H9 (cell line): Measurements from ENCODE around the gene ADAMTS13. TPM values are rescaled to one million over a fixed set of nuclear protein-coding genes. Genes with fewer than 3 reads are reported as not detected.

Experiments
- DNase-seq: peaks from one replicate; pipeline ENCODE4 v3.0.0-alpha.2; 2017
- H2AFZ ChIP-seq: one replicate; pipeline ENCODE4 v1.6.1; 2013; ENCODE audit warnings: mild to moderate bottlenecking, low read length, control low read depth, moderate library complexity
- H2AK5ac ChIP-seq: 2 replicates; pipeline ENCODE4 v1.6.1; 2013; ENCODE audit warnings: low read length, control low read depth, mixed read lengths; ENCODE audit not compliant: insufficient read length
- H2BK120ac ChIP-seq: one replicate; pipeline ENCODE4 v1.6.1; 2013; ENCODE audit warnings: low read depth, mild to moderate bottlenecking, low read length, control low read depth, inconsistent platforms; ENCODE audit not compliant: poor library complexity, severe bottlenecking
- H2BK12ac ChIP-seq: 2 replicates; pipeline ENCODE4 v1.6.1; 2013; ENCODE audit warnings: low read length, control low read depth, mixed read lengths, low read depth; ENCODE audit not compliant: insufficient read length
- H2BK15ac ChIP-seq: 2 replicates; pipeline ENCODE4 v1.6.1; 2013; ENCODE audit warnings: low read depth, low read length, control low read depth
- H2BK20ac ChIP-seq: one replicate; pipeline ENCODE4 v1.6.1; 2013; ENCODE audit warnings: low read depth, mild to moderate bottlenecking, low read length, control low read depth, inconsistent platforms; ENCODE audit not compliant: poor library complexity, severe bottlenecking
- H2BK5ac ChIP-seq: 2 replicates; pipeline ENCODE4 v1.6.1; 2013; ENCODE audit warnings: low read length, control low read depth, mixed read lengths; ENCODE audit not compliant: insufficient read length
- H3K14ac ChIP-seq: 2 replicates; pipeline ENCODE4 v1.6.1; 2013; ENCODE audit warnings: low read length, control low read depth; ENCODE audit not compliant: insufficient read depth
- H3K18ac ChIP-seq: 2 replicates; pipeline ENCODE4 v1.6.1; 2013; ENCODE audit warnings: low read depth, mild to moderate bottlenecking, mixed read lengths, low read length, control low read depth; ENCODE audit not compliant: insufficient read length
- H3K23ac ChIP-seq: 2 replicates; pipeline ENCODE4 v1.6.1; 2013; ENCODE audit warnings: low read length, control low read depth, mixed read lengths, low read depth; ENCODE audit not compliant: insufficient read length
- H3K23me2 ChIP-seq: 2 replicates; pipeline ENCODE4 v1.6.1; 2013; ENCODE audit warnings: low read depth, mild to moderate bottlenecking, mixed read lengths, low read length, control low read depth; ENCODE audit not compliant: insufficient read length, poor library complexity, severe bottlenecking
- H3K27ac ChIP-seq: 2 replicates; pipeline ENCODE4 v1.5.1; 2013; ENCODE audit warnings: low read length, control low read depth, mixed read lengths, low read depth; ENCODE audit not compliant: insufficient read length
- H3K27me3 ChIP-seq: 2 replicates; pipeline ENCODE4 v1.6.1; 2013; ENCODE audit warnings: low read length, control low read depth, inconsistent platforms; ENCODE audit not compliant: insufficient read depth
- H3K4ac ChIP-seq: 2 replicates; pipeline ENCODE4 v1.6.1; 2013; ENCODE audit warnings: low read depth, mild to moderate bottlenecking, control low read depth, inconsistent platforms, low read length, moderate library complexity
- H3K4me1 ChIP-seq: 2 replicates; pipeline ENCODE4 v1.6.1; 2013; ENCODE audit warnings: low read length, control low read depth, inconsistent platforms; ENCODE audit not compliant: insufficient read depth
- H3K4me2 ChIP-seq: 2 replicates; pipeline ENCODE4 v1.6.1; 2013; ENCODE audit warnings: low read length, control low read depth, mixed read lengths; ENCODE audit not compliant: insufficient read length, insufficient read depth
- H3K56ac ChIP-seq: 2 replicates; pipeline ENCODE4 v1.6.1; 2013; ENCODE audit warnings: low read depth, mild to moderate bottlenecking, mixed read lengths, low read length, control low read depth; ENCODE audit not compliant: insufficient read length
- H3K79me1 ChIP-seq: 2 replicates; pipeline ENCODE4 v1.6.1; 2013; ENCODE audit warnings: low read depth, mild to moderate bottlenecking, moderate library complexity, low read length, control low read depth, inconsistent platforms; ENCODE audit not compliant: insufficient read depth, poor library complexity, severe bottlenecking
- H3K79me2 ChIP-seq: 2 replicates; pipeline ENCODE4 v1.6.1; 2013; ENCODE audit warnings: low read length, control low read depth, inconsistent platforms; ENCODE audit not compliant: insufficient read depth
- H3K9ac ChIP-seq: 2 replicates; pipeline ENCODE4 v1.6.1; 2013; ENCODE audit warnings: low read length, control low read depth, mixed read lengths; ENCODE audit not compliant: insufficient read length; ENCODE audit errors: extremely low read depth
- H3K9me3 ChIP-seq: one replicate; pipeline ENCODE4 v1.6.1; 2013; ENCODE audit warnings: low read depth, low read length, inconsistent platforms; ENCODE audit not compliant: control insufficient read depth
- H3T11ph ChIP-seq: one replicate; pipeline ENCODE4 v1.6.1; 2013; ENCODE audit warnings: mild to moderate bottlenecking, low read length, control low read depth, inconsistent platforms
- H4K20me1 ChIP-seq: one replicate; pipeline ENCODE4 v1.6.1; 2013; ENCODE audit not compliant: control insufficient read depth, insufficient read length, insufficient read depth
- H4K5ac ChIP-seq: 2 replicates; pipeline ENCODE4 v1.6.1; 2013; ENCODE audit warnings: low read depth, mild to moderate bottlenecking, mixed read lengths, low read length, control low read depth; ENCODE audit not compliant: insufficient read length
- H4K8ac ChIP-seq: replicated peaks from 2 replicates; pipeline ENCODE4 v1.6.1; 2013; ENCODE audit warnings: low read length, control low read depth, mixed read lengths, low read depth; ENCODE audit not compliant: insufficient read length
- H4K91ac ChIP-seq: 2 replicates; pipeline ENCODE4 v1.6.1; 2013; ENCODE audit warnings: low read depth, mild to moderate bottlenecking, moderate library complexity, mixed read lengths, low read length, control low read depth; ENCODE audit not compliant: insufficient read length
- H3K27ac Mint-ChIP-seq, 3 experiments: 2 replicates in 2 of 3; 3 replicates in 1 of 3; pipeline ENCODE4 v1.8.0; 2020 to 2021; ENCODE audit warnings: mixed read lengths in 3 of 3, mild to moderate bottlenecking in 1 of 3, moderate library complexity in 1 of 3
- H3K27me3 Mint-ChIP-seq: 2 replicates; pipeline ENCODE4 v1.8.0; 2021; ENCODE audit warnings: low read depth, mild to moderate bottlenecking, moderate library complexity, mixed read lengths
- H3K36me3 Mint-ChIP-seq, 3 experiments: 2 replicates in 2 of 3; 3 replicates in 1 of 3; pipeline ENCODE4 v1.8.0; 2020 to 2021; ENCODE audit warnings: low read depth in 3 of 3, mixed read lengths in 3 of 3; ENCODE audit not compliant: insufficient read depth in 1 of 3
- H3K4me1 Mint-ChIP-seq, 2 experiments: 2 replicates each; pipeline ENCODE4 v1.8.0; 2020; ENCODE audit warnings: mixed read lengths in 2 of 2
- H3K4me3 Mint-ChIP-seq, 2 experiments: 2 replicates in 1 of 2; 3 replicates in 1 of 2; pipeline ENCODE4 v1.8.0; 2020 to 2021; ENCODE audit warnings: mild to moderate bottlenecking in 2 of 2, mixed read lengths in 2 of 2, moderate library complexity in 1 of 2
- H3K9me3 Mint-ChIP-seq, 2 experiments: 2 replicates in 1 of 2; 3 replicates in 1 of 2; pipeline ENCODE4 v1.8.0; 2020; ENCODE audit warnings: mild to moderate bottlenecking in 2 of 2, mixed read lengths in 2 of 2, moderate library complexity in 1 of 2
- CTCF ChIP-seq: fragments of 200-600 bp; sonication (generic); conservative IDR thresholded peaks from 3 replicates; pipeline ENCODE4 v1.8.0; 2021; ENCODE audit warnings: antibody characterized with exemption, mild to moderate bottlenecking
- WGBS: extraction: QIAGEN DNeasy Blood & Tissue Kit; methylation state at CpG from one replicate; pipeline ENCODE4 v1.1.7; 2013; ENCODE audit warnings: missing lambda C conversion rate, low lambda C conversion rate, mixed read lengths; ENCODE audit not compliant: insufficient read length; ENCODE audit errors: extremely low coverage; 5-methylcytosine and 5-hydroxymethylcytosine counted together
- total RNA-seq: library from RNA; stranded (reverse); gene quantifications from 2 replicates; pipeline ENCODE4 v1.2.1, GENCODE V29; 2021

Gene ADAMTS13
- total RNA-seq, 1 experiment from 2014 or later: 8.8 TPM

DNA sequence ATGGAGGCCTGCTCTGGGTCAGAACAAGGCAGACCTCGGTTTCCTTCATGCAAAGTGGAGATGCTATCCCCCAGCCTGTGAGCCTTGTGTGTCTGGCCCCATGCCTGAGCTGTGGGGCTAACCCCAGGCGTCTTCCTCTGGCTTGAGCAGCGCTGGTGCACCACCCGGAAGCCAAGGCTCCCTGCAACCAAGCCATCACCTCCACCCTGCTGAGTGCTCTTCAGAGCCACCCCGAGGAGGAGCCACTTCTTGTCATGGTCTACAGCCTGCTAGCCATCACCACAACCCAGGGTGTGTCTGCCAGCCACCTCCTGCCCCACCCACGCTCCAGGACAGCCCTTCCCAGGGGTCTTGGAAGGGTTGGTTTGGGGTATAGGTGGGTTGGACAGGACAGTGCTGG is 20.6 kb upstream of the ADAMTS13 start:
- Histone ChIP-seq H2BK20ac (no peak overlapping the region), H2BK15ac (no peak overlapping the region), H3K18ac (no peak overlapping the region), H3K79me1 (no peaks in the 10 kb centered on the region), H3K27ac (no peak overlapping the region), H3K9me3 (no peaks in the 10 kb centered on the region), H3K9ac (no peak overlapping the region), H2AK5ac (no peak overlapping the region), H3K14ac (no peak overlapping the region), H4K91ac (no peak overlapping the region), H3K23me2 (no peaks in the 10 kb centered on the region), H3K79me2 (no peaks in the 10 kb centered on the region), H2AFZ (no peak overlapping the region), H4K20me1 (no peaks in the 10 kb centered on the region), H3K56ac (no peak overlapping the region), H3K4ac (no peak overlapping the region), H2BK5ac (no peak overlapping the region), H4K8ac (no peak overlapping the region), H3K4me1 (no peaks in the 10 kb centered on the region), H3T11ph (no peak overlapping the region), H3K4me2 (no peak overlapping the region), H2BK120ac (no peak overlapping the region), H4K5ac (no peak overlapping the region), H3K23ac (no peak overlapping the region), H2BK12ac (no peak overlapping the region), H3K27me3 (no peaks in the 10 kb centered on the region)
- no peaks in the 10 kb centered on the region for H3K9me3 Mint-ChIP-seq
- peaks cover 11% of the 10 kb centered on the region for H3K27me3 Mint-ChIP-seq
- H3K36me3 Mint-ChIP-seq: peaks cover 13 to 23% (median 22%) of the 10 kb centered on the region in 3 experiments; a peak in 6 of 7 replicates
- no CpG with 5 or more reads among the region's 6 CpGs for WGBS
- H3K4me1 Mint-ChIP-seq: peaks cover 0 to 3% of the 10 kb centered on the region in 2 experiments; a peak in 1 of 4 replicates
- no peak for DNase-seq
- H3K4me3 Mint-ChIP-seq: no peak overlapping the region
- H3K27ac Mint-ChIP-seq: no peak overlapping the region
- no peak for TF ChIP-seq CTCF
